HFFc6 (cell line): ENCODE results near the gene ATXN7. TPM values are rescaled to one million over a fixed set of nuclear protein-coding genes. Genes with fewer than 3 reads are reported as not detected.

Experiments
- DNase-seq: peaks from one replicate; pipeline ENCODE4 v3.0.0-alpha.2; 2018
- H3K27ac Mint-ChIP-seq: 2 replicates; pipeline ENCODE4 v1.8.0; 2020; ENCODE audit warnings: mild to moderate bottlenecking, mixed read lengths
- H3K27me3 Mint-ChIP-seq: 2 replicates; pipeline ENCODE4 v1.8.0; 2021; ENCODE audit warnings: mild to moderate bottlenecking, moderate library complexity, mixed read lengths; ENCODE audit not compliant: insufficient read depth
- H3K36me3 Mint-ChIP-seq: 2 replicates; pipeline ENCODE4 v1.8.0; 2021; ENCODE audit warnings: low read depth, mixed read lengths
- H3K4me1 Mint-ChIP-seq: 2 replicates; pipeline ENCODE4 v1.8.0; 2020; ENCODE audit warnings: low read depth, mixed read lengths
- H3K4me3 Mint-ChIP-seq: 2 replicates; pipeline ENCODE4 v1.8.0; 2020; ENCODE audit warnings: mild to moderate bottlenecking, moderate library complexity, mixed read lengths
- H3K9me3 Mint-ChIP-seq: 2 replicates; pipeline ENCODE4 v1.8.0; 2020; ENCODE audit warnings: mild to moderate bottlenecking, mixed read lengths
- total RNA-seq, 6 experiments: library from RNA; stranded (reverse); fragmentation: NEBNext Ultra II Directional; extraction: Animal tissue kit (Norgen Biotek cat#: 25700); gene quantifications; 2 replicates in 1 of 6; 3 replicates in 5 of 6; pipeline ENCODE4 v1.2.3, GENCODE V29; 2021
- TF ChIP-seq, protein P1 (sequence below): fragments of 200-600 bp; sonication (generic); IDR thresholded peaks from 2 replicates; pipeline ENCODE4 v1.5.0; 2021; ENCODE audit warnings: antibody characterized with exemption, mild to moderate bottlenecking

The ATXN7 gene
- total RNA-seq, 6 experiments from 2014 or later: 11.5 to 18.4 (median 15.2) TPM

DNA sequence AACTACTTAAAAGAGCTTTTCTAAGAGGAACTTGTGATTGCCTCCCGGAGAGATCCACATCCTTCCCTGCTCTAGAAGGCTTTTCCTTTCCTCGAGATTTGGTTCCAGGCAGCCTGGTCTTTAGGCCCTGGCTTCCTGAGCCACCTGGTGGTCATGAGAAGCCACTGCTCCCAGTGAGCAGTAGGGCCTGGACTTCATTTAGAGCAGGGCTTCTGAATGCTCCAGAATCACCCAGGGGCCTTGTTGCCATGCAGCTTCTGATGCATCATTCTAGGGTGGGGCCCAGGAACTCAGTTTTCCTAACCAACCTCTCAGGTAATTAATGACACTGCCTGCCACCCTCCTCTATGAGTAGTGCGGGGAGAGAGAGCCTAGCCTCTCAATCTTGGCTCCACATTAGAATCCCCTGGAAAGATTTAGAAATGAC lies 130.0 kb downstream of the ATXN7 start:
- no peak overlapping the region for H3K4me3 Mint-ChIP-seq
- H3K27me3 Mint-ChIP-seq: peaks cover 1% of the 10 kb centered on the region; the same call in 1 of the 2 replicates
- TF ChIP-seq, protein P1, sequence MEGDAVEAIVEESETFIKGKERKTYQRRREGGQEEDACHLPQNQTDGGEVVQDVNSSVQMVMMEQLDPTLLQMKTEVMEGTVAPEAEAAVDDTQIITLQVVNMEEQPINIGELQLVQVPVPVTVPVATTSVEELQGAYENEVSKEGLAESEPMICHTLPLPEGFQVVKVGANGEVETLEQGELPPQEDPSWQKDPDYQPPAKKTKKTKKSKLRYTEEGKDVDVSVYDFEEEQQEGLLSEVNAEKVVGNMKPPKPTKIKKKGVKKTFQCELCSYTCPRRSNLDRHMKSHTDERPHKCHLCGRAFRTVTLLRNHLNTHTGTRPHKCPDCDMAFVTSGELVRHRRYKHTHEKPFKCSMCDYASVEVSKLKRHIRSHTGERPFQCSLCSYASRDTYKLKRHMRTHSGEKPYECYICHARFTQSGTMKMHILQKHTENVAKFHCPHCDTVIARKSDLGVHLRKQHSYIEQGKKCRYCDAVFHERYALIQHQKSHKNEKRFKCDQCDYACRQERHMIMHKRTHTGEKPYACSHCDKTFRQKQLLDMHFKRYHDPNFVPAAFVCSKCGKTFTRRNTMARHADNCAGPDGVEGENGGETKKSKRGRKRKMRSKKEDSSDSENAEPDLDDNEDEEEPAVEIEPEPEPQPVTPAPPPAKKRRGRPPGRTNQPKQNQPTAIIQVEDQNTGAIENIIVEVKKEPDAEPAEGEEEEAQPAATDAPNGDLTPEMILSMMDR: peak; percentile 94
- H3K27ac Mint-ChIP-seq: peak overlapping the region; percentile 47; the same call in 1 of the 2 replicates
- H3K4me1 Mint-ChIP-seq: peaks cover 8% of the 10 kb centered on the region
- peak; percentile 72 for DNase-seq
- no peaks in the 10 kb centered on the region for H3K9me3 Mint-ChIP-seq
- H3K36me3 Mint-ChIP-seq: peaks cover 41% of the 10 kb centered on the region

DNA sequence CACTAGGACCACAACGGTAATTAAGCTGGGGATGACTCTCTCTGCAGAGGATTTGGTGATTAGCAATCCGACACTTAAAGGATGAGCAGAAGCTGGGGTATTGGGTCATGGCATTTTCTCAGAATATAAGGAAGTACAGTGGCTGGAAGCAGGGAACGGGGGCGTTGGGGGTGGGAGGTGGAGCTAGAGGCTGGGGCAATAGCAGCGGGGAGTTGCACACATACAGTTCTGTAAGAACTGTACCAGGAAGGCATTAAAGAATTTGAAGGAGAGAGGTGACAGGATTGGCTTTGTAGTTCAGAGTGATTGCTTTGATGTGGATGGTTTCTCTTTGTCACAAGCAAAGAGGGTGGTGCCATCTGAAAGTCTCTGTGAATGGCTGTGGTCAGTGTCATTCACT lies 131.4 kb downstream of the ATXN7 start:
- Mint-ChIP-seq H3K4me3 (no peak overlapping the region), H3K36me3 (peaks cover 41% of the 10 kb centered on the region), H3K27me3 (no peaks in the 10 kb centered on the region; the same call in 1 of the 2 replicates), H3K9me3 (no peaks in the 10 kb centered on the region), H3K27ac (no peak overlapping the region), H3K4me1 (peaks cover 15% of the 10 kb centered on the region)
- TF ChIP-seq, protein P1: no peak
- no peak for DNase-seq

DNA sequence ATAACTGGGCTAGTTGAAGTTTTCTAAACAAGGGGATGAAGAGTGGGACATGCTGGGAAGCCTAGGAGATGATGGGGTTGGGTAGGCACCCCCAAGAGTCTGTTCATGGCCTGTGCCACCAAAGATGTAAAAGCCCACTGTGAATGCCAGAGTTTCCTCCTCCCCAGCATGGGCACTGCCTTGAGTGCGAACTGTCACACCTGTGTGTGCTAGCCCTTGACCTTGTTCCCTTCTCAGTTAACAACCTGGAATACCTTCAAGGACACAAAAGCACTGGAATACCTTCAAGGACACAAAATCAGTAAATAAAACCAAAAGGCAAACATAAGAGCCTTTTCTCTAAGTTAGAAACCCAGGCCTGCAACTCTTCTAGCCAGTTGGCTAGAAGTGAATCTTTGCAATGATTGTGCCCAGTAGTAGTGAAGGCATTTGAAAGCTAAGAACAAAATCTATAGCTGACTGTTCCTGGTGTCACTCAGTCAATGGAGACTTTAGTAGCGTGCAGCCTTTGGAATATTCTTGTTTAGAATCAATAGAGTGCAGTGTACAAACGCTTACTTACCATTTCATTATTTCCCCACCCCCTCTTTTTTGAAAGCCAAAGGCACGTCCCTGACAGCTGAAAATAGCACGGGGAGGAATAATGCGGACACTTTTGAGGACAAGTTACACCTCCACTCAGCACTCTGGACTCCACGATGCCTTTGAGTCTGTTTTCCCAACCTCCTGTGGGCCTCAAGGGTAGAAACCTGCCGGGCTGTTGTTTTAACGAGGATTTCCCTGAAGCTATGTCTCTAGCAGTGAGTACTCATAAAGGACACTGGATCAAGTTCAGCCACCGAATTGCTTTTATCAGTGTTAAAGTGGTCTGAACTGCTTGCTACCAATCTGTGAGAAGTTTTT lies 135.4 kb downstream of the ATXN7 start:
- Mint-ChIP-seq H3K4me1 (peaks cover 16% of the 10 kb centered on the region), H3K27me3 (no peaks in the 10 kb centered on the region; the same call in 1 of the 2 replicates), H3K36me3 (peaks cover 31% of the 10 kb centered on the region), H3K27ac (no peak overlapping the region), H3K9me3 (no peaks in the 10 kb centered on the region), H3K4me3 (no peak overlapping the region)
- no peak for DNase-seq
- TF ChIP-seq, protein P1: no peak

DNA sequence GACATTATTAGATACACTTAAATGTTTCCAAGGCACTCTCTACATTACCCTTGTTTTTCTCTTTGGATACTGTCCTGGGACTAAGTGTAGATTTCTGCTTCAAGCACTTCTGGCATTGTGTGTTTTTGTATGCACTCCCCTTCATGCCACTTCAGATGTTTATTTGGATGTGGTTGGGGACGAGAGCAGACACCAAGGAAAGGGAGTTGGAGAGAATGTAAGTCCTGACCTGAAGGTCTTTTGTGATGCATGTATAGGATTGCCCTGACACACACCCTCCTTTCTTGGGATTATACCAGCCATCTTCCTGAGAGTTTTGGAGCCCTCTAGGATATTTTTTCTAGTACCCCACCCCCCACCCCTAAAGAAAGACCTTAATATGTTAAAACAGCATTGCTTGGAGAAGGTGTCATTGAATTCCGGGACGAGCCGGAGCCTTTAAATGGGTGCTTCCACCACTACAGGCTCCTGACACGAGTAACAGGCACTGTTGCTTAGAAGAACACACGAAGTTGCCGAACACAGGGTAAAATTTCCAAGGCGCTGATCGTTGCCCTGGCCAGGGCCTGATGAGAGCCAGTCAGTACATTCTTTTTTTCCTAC lies 136.9 kb downstream of the ATXN7 start:
- TF ChIP-seq, protein P1: no peak
- Mint-ChIP-seq H3K27me3 (no peaks in the 10 kb centered on the region; the same call in 1 of the 2 replicates), H3K4me1 (peaks cover 16% of the 10 kb centered on the region), H3K9me3 (no peaks in the 10 kb centered on the region), H3K27ac (peak overlapping the region; percentile 47), H3K36me3 (peaks cover 22% of the 10 kb centered on the region), H3K4me3 (no peak overlapping the region)
- DNase-seq: no peak

DNA sequence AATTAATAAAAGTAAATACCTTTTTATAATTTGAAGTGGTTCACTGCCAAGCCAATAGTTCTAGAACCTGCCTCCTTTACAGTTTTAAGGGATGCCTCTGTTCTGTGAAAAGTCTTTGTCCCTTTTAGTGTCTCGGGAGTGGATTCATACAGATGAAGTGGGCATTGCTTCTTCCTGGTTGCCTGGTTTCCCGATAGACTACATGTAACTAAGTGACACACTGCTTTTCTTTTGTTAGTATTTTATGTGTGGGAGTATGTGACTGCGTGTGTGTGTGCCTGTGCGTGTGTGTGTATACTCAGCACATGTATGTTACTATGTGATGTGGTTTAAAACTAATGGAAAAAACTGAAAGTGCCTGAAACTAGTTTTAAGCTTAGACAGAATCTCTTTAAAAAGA lies 138.6 kb downstream of the ATXN7 start:
- no peaks in the 10 kb centered on the region for H3K9me3 Mint-ChIP-seq

More for the DNA sequence above, 138.6 kb downstream of the ATXN7 start:
- Mint-ChIP-seq H3K36me3 (peaks cover 15% of the 10 kb centered on the region; the same call in 1 of the 2 replicates), H3K4me3 (no peak overlapping the region), H3K27ac (no peak overlapping the region), H3K27me3 (no peaks in the 10 kb centered on the region), H3K4me1 (peaks cover 16% of the 10 kb centered on the region)
- DNase-seq: no peak
- TF ChIP-seq, protein P1: no peak
